ENCODE data around the gene BBC3. TPM values are rescaled to one million over a fixed set of nuclear protein-coding genes. Genes with fewer than 3 reads are reported as not detected.

Gene BBC3
- total RNA-seq, 1 experiment from 2014 or later = 9.8 TPM

- CTCF ChIA-PET = no interaction called here
- H3K9me3 Mint-ChIP-seq (ENCODE audit: low read depth, unreplicated experiment) = no peaks in the 10 kb centered on the region
- H3K4me1 Mint-ChIP-seq (ENCODE audit: low read depth, unreplicated experiment) = peaks cover 25% of the 10 kb centered on the region
- no peak overlapping the region for H3K4me3 Mint-ChIP-seq (ENCODE audit: low read depth, unreplicated experiment)
- H3K36me3 Mint-ChIP-seq (ENCODE audit: insufficient read depth, unreplicated experiment) = peaks cover 59% of the 10 kb centered on the region
- no peaks in the 10 kb centered on the region for H3K27me3 Mint-ChIP-seq (ENCODE audit: unreplicated experiment)
- H3K27ac Mint-ChIP-seq (ENCODE audit: unreplicated experiment) = no peak overlapping the region
- DNase-seq = no peak
- BruUV-seq (replicated peaks) = no TSS peak
- TF ChIP-seq CTCF (IDR thresholded peaks at IDR 0.05; ENCODE audit: unreplicated experiment) = no peak
- intact Hi-C loops (cut with micrococcal nuclease; ENCODE audit: unreplicated experiment) = no loop called here
Observed at GRCh38 chr19:47260476-47260875, 29.5 kb upstream of the BBC3 start.

- no peaks in the 10 kb centered on the region for H3K27me3 Mint-ChIP-seq (ENCODE audit: unreplicated experiment)
- no peaks in the 10 kb centered on the region for H3K9me3 Mint-ChIP-seq (ENCODE audit: low read depth, unreplicated experiment)
- H3K4me3 Mint-ChIP-seq (ENCODE audit: low read depth, unreplicated experiment) = peak overlapping the region; percentile 85
- DNase-seq = no peak
- CTCF ChIA-PET = no interaction called here
- H3K4me1 Mint-ChIP-seq (ENCODE audit: low read depth, unreplicated experiment) = peaks cover 29% of the 10 kb centered on the region
- H3K27ac Mint-ChIP-seq (ENCODE audit: unreplicated experiment) = peak overlapping the region; percentile 37
- peaks cover 54% of the 10 kb centered on the region for H3K36me3 Mint-ChIP-seq (ENCODE audit: insufficient read depth, unreplicated experiment)
- no peak for TF ChIP-seq CTCF (IDR thresholded peaks at IDR 0.05; ENCODE audit: unreplicated experiment)
- BruUV-seq (replicated peaks) = no TSS peak
- intact Hi-C loops (cut with micrococcal nuclease; ENCODE audit: unreplicated experiment) = loop anchor here (2.0 kb wide), 1 partner anchor 14 kb away; no protein-coding TSS in a partner anchor
Observed at GRCh38 chr19:47258895-47259555, 28.0 kb upstream of the BBC3 start.

GRCh38 chr19:47258434-47258833 is 27.4 kb upstream of the BBC3 start:
- peaks cover 34% of the 10 kb centered on the region for H3K4me1 Mint-ChIP-seq (ENCODE audit: low read depth, unreplicated experiment)
- no peak for TF ChIP-seq CTCF (IDR thresholded peaks at IDR 0.05; ENCODE audit: unreplicated experiment)
- CTCF ChIA-PET = no interaction called here
- no peak for DNase-seq
- H3K4me3 Mint-ChIP-seq (ENCODE audit: low read depth, unreplicated experiment) = peak overlapping the region; percentile 85
- intact Hi-C loops (cut with micrococcal nuclease; ENCODE audit: unreplicated experiment) = loop anchor here (2.0 kb wide), 1 partner anchor 14 kb away; no protein-coding TSS in a partner anchor
- no peak overlapping the region for H3K27ac Mint-ChIP-seq (ENCODE audit: unreplicated experiment)
- no peaks in the 10 kb centered on the region for H3K9me3 Mint-ChIP-seq (ENCODE audit: low read depth, unreplicated experiment)
- H3K27me3 Mint-ChIP-seq (ENCODE audit: unreplicated experiment) = no peaks in the 10 kb centered on the region
- H3K36me3 Mint-ChIP-seq (ENCODE audit: insufficient read depth, unreplicated experiment) = peaks cover 52% of the 10 kb centered on the region
- TSS peak; percentile 40 for BruUV-seq (replicated peaks)

GRCh38 chr19:47257411-47258169 is 26.6 kb upstream of the BBC3 start:
- TF ChIP-seq CTCF (IDR thresholded peaks at IDR 0.05; ENCODE audit: unreplicated experiment) = no peak
- no peaks in the 10 kb centered on the region for H3K9me3 Mint-ChIP-seq (ENCODE audit: low read depth, unreplicated experiment)
- no peak for DNase-seq
- CTCF ChIA-PET = interaction anchor here (0.5 to 2.1 kb wide), 7 partner anchors 10 to 210 kb away, joined by 3 to 11 read pairs (median 7); partner anchors contain the start of gene INAFM1
- H3K36me3 Mint-ChIP-seq (ENCODE audit: insufficient read depth, unreplicated experiment) = peaks cover 54% of the 10 kb centered on the region
- H3K4me1 Mint-ChIP-seq (ENCODE audit: low read depth, unreplicated experiment) = peaks cover 37% of the 10 kb centered on the region
- intact Hi-C loops (cut with micrococcal nuclease; ENCODE audit: unreplicated experiment) = loop anchor here (2.0 kb wide), 1 partner anchor 15 kb away; no protein-coding TSS in a partner anchor
- peak overlapping the region; percentile 100 for H3K27ac Mint-ChIP-seq (ENCODE audit: unreplicated experiment)
- BruUV-seq (replicated peaks) = no TSS peak
- no peaks in the 10 kb centered on the region for H3K27me3 Mint-ChIP-seq (ENCODE audit: unreplicated experiment)
- H3K4me3 Mint-ChIP-seq (ENCODE audit: low read depth, unreplicated experiment) = peak overlapping the region; percentile 85
